ENCODE measurements around the gene CYGB. TPM values are rescaled to one million over a fixed set of nuclear protein-coding genes. Genes with fewer than 3 reads are reported as not detected.

The CYGB gene
- total and polyA plus RNA-seq, 10 of the 15 experiments (the other 5 are each of a cell fraction or from before 2014, with no cell fraction given), result 0.34 TPM; not detected in 9

DNA sequence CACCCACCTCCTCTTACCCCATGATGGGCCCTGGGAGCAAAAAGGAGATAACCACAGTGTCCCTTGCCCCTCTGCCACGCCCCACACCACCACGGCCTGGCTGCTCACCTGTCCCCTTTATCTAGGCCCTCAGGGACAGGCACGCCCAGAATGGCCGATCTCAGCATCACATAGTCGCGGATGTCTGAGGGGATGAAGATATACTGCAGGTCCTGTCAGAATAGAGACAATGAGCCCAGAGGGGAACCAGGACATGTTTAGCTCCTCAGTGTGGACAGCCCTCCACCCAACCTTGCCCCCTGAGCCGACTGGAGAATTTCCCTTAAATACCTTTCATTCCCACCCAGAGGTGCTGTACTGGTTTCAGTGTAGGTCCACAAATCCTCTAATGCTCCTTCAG lies 32.9 kb upstream of the CYGB start:
- ChIA-PET SMC1A (ENCODE audit: uncharacterized antibody, unreplicated experiment) (interaction anchor here (1.2 kb wide), 2 partner anchors 10 to 54 kb away, joined by 4 read pairs; no protein-coding TSS in a partner anchor), CTCF (no interaction called here), POLR2A (interaction anchor here (1.2 kb wide), 1 partner anchor 10 kb away, joined by 4 read pairs; no protein-coding TSS in a partner anchor), RAD21 (ENCODE audit: unreplicated experiment) (no interaction called here)
- WGBS (ENCODE audit: insufficient coverage, insufficient replicate concordance, low lambda C conversion rate, missing lambda C conversion rate), result 96% methylated on average over 7 of the region's 7 CpGs
- H3K27me3 ChIP-seq (replicated peaks in 1 of 2; ENCODE audit: control insufficient read depth in 2 of 2, insufficient read depth in 2 of 2, low read length in 1 of 2), result no peaks in the 10 kb centered on the region
- H3K4me1 ChIP-seq (ENCODE audit: control insufficient read depth, insufficient read depth, low read length), result peaks cover 6% of the 10 kb centered on the region
- no peak overlapping the region for H2AFZ ChIP-seq (ENCODE audit: control insufficient read depth, low read depth, low read length)
- no peak overlapping the region for H3K4me2 ChIP-seq (ENCODE audit: control insufficient read depth, insufficient read depth)
- in situ Hi-C loops (cut with MboI) (no loop called here), intact Hi-C loops (cut with micrococcal nuclease; ENCODE audit: unreplicated experiment) (no loop called here)
- FAIRE-seq (no peak), DNase-seq (ENCODE audit: low read depth, low spot score) (no peak), ATAC-seq (no peak)
- H3K4me3 ChIP-seq, result no peak overlapping the region
- H3K9ac ChIP-seq (ENCODE audit: control insufficient read depth, insufficient read depth, low read length), result no peak overlapping the region
- no TSS peak for BruUV-seq (replicated peaks)
- H3K27ac ChIP-seq (ENCODE audit: control insufficient read depth, insufficient read depth), result no peak overlapping the region
- H4K20me1 ChIP-seq (ENCODE audit: control insufficient read depth, insufficient read depth), result no peaks in the 10 kb centered on the region; the same call in 1 of the 2 replicates
- peaks cover 0 to 5% of the 10 kb centered on the region in 2 experiments; a peak in 2 of 4 replicates for H3K36me3 ChIP-seq (ENCODE audit: control insufficient read depth in 2 of 2, insufficient read depth in 2 of 2, low read length in 1 of 2)
- no peaks in the 10 kb centered on the region for H3K9me3 ChIP-seq (replicated peaks; ENCODE audit: control insufficient read depth, insufficient read depth, low read length)
- no peaks in the 10 kb centered on the region for H3K79me2 ChIP-seq (ENCODE audit: control insufficient read depth, insufficient read depth, low read length)
- TF ChIP-seq, protein P1, sequence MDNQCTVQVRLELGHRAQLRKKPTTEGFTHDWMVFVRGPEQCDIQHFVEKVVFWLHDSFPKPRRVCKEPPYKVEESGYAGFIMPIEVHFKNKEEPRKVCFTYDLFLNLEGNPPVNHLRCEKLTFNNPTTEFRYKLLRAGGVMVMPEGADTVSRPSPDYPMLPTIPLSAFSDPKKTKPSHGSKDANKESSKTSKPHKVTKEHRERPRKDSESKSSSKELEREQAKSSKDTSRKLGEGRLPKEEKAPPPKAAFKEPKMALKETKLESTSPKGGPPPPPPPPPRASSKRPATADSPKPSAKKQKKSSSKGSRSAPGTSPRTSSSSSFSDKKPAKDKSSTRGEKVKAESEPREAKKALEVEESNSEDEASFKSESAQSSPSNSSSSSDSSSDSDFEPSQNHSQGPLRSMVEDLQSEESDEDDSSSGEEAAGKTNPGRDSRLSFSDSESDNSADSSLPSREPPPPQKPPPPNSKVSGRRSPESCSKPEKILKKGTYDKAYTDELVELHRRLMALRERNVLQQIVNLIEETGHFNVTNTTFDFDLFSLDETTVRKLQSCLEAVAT (IDR thresholded peaks at IDR 0.05), result no peak
- TF ChIP-seq ESRRA (IDR thresholded peaks at IDR 0.05; ENCODE audit: low read length), result no peak
- no peak for TF ChIP-seq NR2C1 (IDR thresholded peaks at IDR 0.05)
- TF ChIP-seq SMC3 (IDR thresholded peaks at IDR 0.05; ENCODE audit: borderline replicate concordance, low read length), result no peak
- no peak for TF ChIP-seq BMI1 (IDR thresholded peaks at IDR 0.05; ENCODE audit: borderline replicate concordance)
- TF ChIP-seq PAX8 (IDR thresholded peaks at IDR 0.05), result no peak
- TF ChIP-seq ZNF622 (IDR thresholded peaks at IDR 0.05), result no peak
- TF ChIP-seq SP1 (IDR thresholded peaks at IDR 0.05; ENCODE audit: low read depth, low read length), result no peak
- no peak for TF ChIP-seq MEF2A (IDR thresholded peaks at IDR 0.05; ENCODE audit: insufficient read depth, low read depth, low read length)
- TF ChIP-seq CBX5 (IDR thresholded peaks at IDR 0.05; ENCODE audit: low read depth), result no peak
- TF ChIP-seq, protein P2, sequence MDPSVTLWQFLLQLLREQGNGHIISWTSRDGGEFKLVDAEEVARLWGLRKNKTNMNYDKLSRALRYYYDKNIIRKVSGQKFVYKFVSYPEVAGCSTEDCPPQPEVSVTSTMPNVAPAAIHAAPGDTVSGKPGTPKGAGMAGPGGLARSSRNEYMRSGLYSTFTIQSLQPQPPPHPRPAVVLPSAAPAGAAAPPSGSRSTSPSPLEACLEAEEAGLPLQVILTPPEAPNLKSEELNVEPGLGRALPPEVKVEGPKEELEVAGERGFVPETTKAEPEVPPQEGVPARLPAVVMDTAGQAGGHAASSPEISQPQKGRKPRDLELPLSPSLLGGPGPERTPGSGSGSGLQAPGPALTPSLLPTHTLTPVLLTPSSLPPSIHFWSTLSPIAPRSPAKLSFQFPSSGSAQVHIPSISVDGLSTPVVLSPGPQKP (IDR thresholded peaks at IDR 0.05; ENCODE audit: low read depth, low read length), result no peak
- no peak for TF ChIP-seq NFIC (IDR thresholded peaks at IDR 0.05; ENCODE audit: low read depth, low read length)
